ENCODE results near the gene MRC1. TPM values are rescaled to one million over a fixed set of nuclear protein-coding genes. Genes with fewer than 3 reads are reported as not detected.

MRC1 gene
- polyA plus RNA-seq, 1 donor from 2014 or later, result not detected

- H3K9me3 Mint-ChIP-seq, result peaks cover 0 to 2% (median 0%) of the 10 kb centered on the region in 3 donors
- no peaks in the 10 kb centered on the region for H3K4me1 Mint-ChIP-seq
- H3K4me3 Mint-ChIP-seq, result no peak overlapping the region
- no peak overlapping the region for H3K27ac Mint-ChIP-seq
- peaks cover 26% of the 10 kb centered on the region for H3K27me3 Mint-ChIP-seq
- H3K36me3 Mint-ChIP-seq, result no peaks in the 10 kb centered on the region
These were observed 5.8 kb downstream of the MRC1 start for GRCh38 chr10:17814973-17815372.

- no peak overlapping the region for H3K4me3 Mint-ChIP-seq
- no peak overlapping the region for H3K27ac Mint-ChIP-seq
- H3K27me3 Mint-ChIP-seq, result peaks cover 18% of the 10 kb centered on the region
- H3K4me1 Mint-ChIP-seq, result no peaks in the 10 kb centered on the region
- peaks cover 0 to 2% (median 0%) of the 10 kb centered on the region in 3 donors for H3K9me3 Mint-ChIP-seq
- H3K36me3 Mint-ChIP-seq, result no peaks in the 10 kb centered on the region
These were observed 7.1 kb downstream of the MRC1 start for GRCh38 chr10:17816199-17816598.

GRCh38 chr10:17817316-17817715 lies 8.2 kb downstream of the MRC1 start:
- Mint-ChIP-seq H3K9me3 (peaks cover 0 to 2% (median 0%) of the 10 kb centered on the region in 3 donors), H3K4me1 (no peaks in the 10 kb centered on the region), H3K27ac (no peak overlapping the region), H3K4me3 (no peak overlapping the region), H3K36me3 (no peaks in the 10 kb centered on the region), H3K27me3 (peaks cover 13% of the 10 kb centered on the region)

GRCh38 chr10:17817790-17818189 lies 8.6 kb downstream of the MRC1 start:
- Mint-ChIP-seq H3K9me3 (peaks cover 0 to 2% (median 0%) of the 10 kb centered on the region in 3 donors), H3K4me3 (no peak overlapping the region), H3K27ac (no peak overlapping the region), H3K4me1 (no peaks in the 10 kb centered on the region), H3K36me3 (no peaks in the 10 kb centered on the region), H3K27me3 (peaks cover 11% of the 10 kb centered on the region)

- Mint-ChIP-seq H3K4me1 (no peaks in the 10 kb centered on the region), H3K36me3 (no peaks in the 10 kb centered on the region), H3K9me3 (peaks cover 0 to 2% (median 0%) of the 10 kb centered on the region in 3 donors), H3K4me3 (no peak overlapping the region), H3K27me3 (peaks cover 9% of the 10 kb centered on the region), H3K27ac (no peak overlapping the region)
These were observed 10.7 kb downstream of the MRC1 start for GRCh38 chr10:17819836-17820235.

- H3K36me3 Mint-ChIP-seq, result no peaks in the 10 kb centered on the region
- no peak overlapping the region for H3K4me3 Mint-ChIP-seq
- no peaks in the 10 kb centered on the region for H3K4me1 Mint-ChIP-seq
- peaks cover 0 to 2% (median 2%) of the 10 kb centered on the region in 3 donors for H3K9me3 Mint-ChIP-seq
- H3K27me3 Mint-ChIP-seq, result peaks cover 4% of the 10 kb centered on the region
- no peak overlapping the region for H3K27ac Mint-ChIP-seq
These were observed 11.8 kb downstream of the MRC1 start for GRCh38 chr10:17820943-17821342.

- Mint-ChIP-seq H3K4me3 (no peak overlapping the region), H3K36me3 (no peaks in the 10 kb centered on the region), H3K27me3 (no peaks in the 10 kb centered on the region), H3K4me1 (no peaks in the 10 kb centered on the region), H3K9me3 (peaks cover 0 to 2% (median 2%) of the 10 kb centered on the region in 3 donors), H3K27ac (no peak overlapping the region)
These were observed 12.7 kb downstream of the MRC1 start for GRCh38 chr10:17821893-17822292.

GRCh38 chr10:17831341-17831740 lies 22.2 kb downstream of the MRC1 start:
- Mint-ChIP-seq H3K4me3 (no peak overlapping the region), H3K4me1 (peaks cover 0 to 1% (median 0%) of the 10 kb centered on the region in 3 donors), H3K27me3 (peaks cover 4% of the 10 kb centered on the region), H3K27ac (no peak overlapping the region), H3K9me3 (no peaks in the 10 kb centered on the region), H3K36me3 (peaks cover 4% of the 10 kb centered on the region)

GRCh38 chr10:17831896-17832295 lies 22.7 kb downstream of the MRC1 start:
- H3K36me3 Mint-ChIP-seq, result peaks cover 4% of the 10 kb centered on the region
- peaks cover 5% of the 10 kb centered on the region for H3K27me3 Mint-ChIP-seq
- H3K9me3 Mint-ChIP-seq, result no peaks in the 10 kb centered on the region
- no peak overlapping the region for H3K4me3 Mint-ChIP-seq
- H3K27ac Mint-ChIP-seq, result no peak overlapping the region
- peaks cover 0 to 1% (median 0%) of the 10 kb centered on the region in 3 donors for H3K4me1 Mint-ChIP-seq

GRCh38 chr10:17833656-17834055 lies 24.5 kb downstream of the MRC1 start:
- Mint-ChIP-seq H3K27me3 (peaks cover 8% of the 10 kb centered on the region), H3K27ac (no peak overlapping the region), H3K4me1 (peaks cover 5 to 7% (median 5%) of the 10 kb centered on the region in 3 donors), H3K4me3 (no peak overlapping the region), H3K36me3 (peaks cover 4% of the 10 kb centered on the region), H3K9me3 (peaks cover 0 to 2% (median 0%) of the 10 kb centered on the region in 3 donors)

- no peak overlapping the region for H3K27ac Mint-ChIP-seq
- H3K9me3 Mint-ChIP-seq, result peaks cover 0 to 2% (median 0%) of the 10 kb centered on the region in 3 donors
- H3K36me3 Mint-ChIP-seq, result peaks cover 1% of the 10 kb centered on the region
- peaks cover 5 to 7% (median 5%) of the 10 kb centered on the region in 3 donors for H3K4me1 Mint-ChIP-seq
- no peak overlapping the region for H3K4me3 Mint-ChIP-seq
- H3K27me3 Mint-ChIP-seq, result peaks cover 4% of the 10 kb centered on the region
These were observed 26.5 kb downstream of the MRC1 start for GRCh38 chr10:17835688-17836087.

GRCh38 chr10:17836942-17837341 lies 27.8 kb downstream of the MRC1 start:
- Mint-ChIP-seq H3K36me3 (no peaks in the 10 kb centered on the region), H3K9me3 (peaks cover 0 to 2% (median 0%) of the 10 kb centered on the region in 3 donors), H3K27me3 (peaks cover 4% of the 10 kb centered on the region), H3K27ac (no peak overlapping the region), H3K4me1 (peaks cover 5 to 7% (median 5%) of the 10 kb centered on the region in 3 donors), H3K4me3 (no peak overlapping the region)

- H3K4me3 Mint-ChIP-seq, result peak overlapping the region in 1 of 4 donors; percentile 72
These were observed 29.0 kb downstream of the MRC1 start for GRCh38 chr10:17838080-17838648.

GRCh38 chr10:17841050-17841449 lies 31.9 kb downstream of the MRC1 start:
- no peak overlapping the region for H3K27ac Mint-ChIP-seq

More at GRCh38 chr10:17838080-17838648, 29.0 kb downstream of the MRC1 start:
- no peak overlapping the region for H3K27ac Mint-ChIP-seq
- peaks cover 4% of the 10 kb centered on the region for H3K27me3 Mint-ChIP-seq
- H3K9me3 Mint-ChIP-seq, result peaks cover 0 to 2% (median 0%) of the 10 kb centered on the region in 3 donors
- peaks cover 5 to 7% (median 5%) of the 10 kb centered on the region in 3 donors for H3K4me1 Mint-ChIP-seq
- no peaks in the 10 kb centered on the region for H3K36me3 Mint-ChIP-seq

GRCh38 chr10:17842641-17843040 lies 33.5 kb downstream of the MRC1 start:
- H3K4me3 Mint-ChIP-seq, result no peak overlapping the region

More at GRCh38 chr10:17841050-17841449, 31.9 kb downstream of the MRC1 start:
- Mint-ChIP-seq H3K9me3 (peaks cover 0 to 2% (median 0%) of the 10 kb centered on the region in 3 donors), H3K4me1 (peaks cover 5 to 6% (median 5%) of the 10 kb centered on the region in 3 donors), H3K36me3 (no peaks in the 10 kb centered on the region), H3K4me3 (no peak overlapping the region), H3K27me3 (peaks cover 4% of the 10 kb centered on the region)

More at GRCh38 chr10:17842641-17843040, 33.5 kb downstream of the MRC1 start:
- Mint-ChIP-seq H3K9me3 (peaks cover 0 to 2% (median 0%) of the 10 kb centered on the region in 3 donors), H3K36me3 (no peaks in the 10 kb centered on the region), H3K4me1 (peaks cover 5 to 6% (median 5%) of the 10 kb centered on the region in 3 donors), H3K27me3 (peaks cover 4% of the 10 kb centered on the region), H3K27ac (no peak overlapping the region)
